ENCODE measurements around the gene RAB33B.

RAB33B gene

GRCh38 chr4:139511320-139511719 lies 57.4 kb downstream of the RAB33B start:
- H3K4me1 ChIP-seq (ENCODE audit: control insufficient read depth, low read depth, low read length), result no peaks in the 10 kb centered on the region
- H3K4me3 ChIP-seq (ENCODE audit: low read length), result no peak overlapping the region
- H3K9ac ChIP-seq (ENCODE audit: low read length), result no peak overlapping the region
- no peaks in the 10 kb centered on the region for H3K36me3 ChIP-seq (ENCODE audit: control insufficient read depth, low read depth, low read length)
- no peaks in the 10 kb centered on the region for H3K9me3 ChIP-seq (ENCODE audit: control insufficient read depth, low read depth, low read length)
- H3K27ac ChIP-seq (ENCODE audit: low read length), result no peak overlapping the region
- no peaks in the 10 kb centered on the region for H3K27me3 ChIP-seq (ENCODE audit: control insufficient read depth, insufficient read depth, low read length)

DNA sequence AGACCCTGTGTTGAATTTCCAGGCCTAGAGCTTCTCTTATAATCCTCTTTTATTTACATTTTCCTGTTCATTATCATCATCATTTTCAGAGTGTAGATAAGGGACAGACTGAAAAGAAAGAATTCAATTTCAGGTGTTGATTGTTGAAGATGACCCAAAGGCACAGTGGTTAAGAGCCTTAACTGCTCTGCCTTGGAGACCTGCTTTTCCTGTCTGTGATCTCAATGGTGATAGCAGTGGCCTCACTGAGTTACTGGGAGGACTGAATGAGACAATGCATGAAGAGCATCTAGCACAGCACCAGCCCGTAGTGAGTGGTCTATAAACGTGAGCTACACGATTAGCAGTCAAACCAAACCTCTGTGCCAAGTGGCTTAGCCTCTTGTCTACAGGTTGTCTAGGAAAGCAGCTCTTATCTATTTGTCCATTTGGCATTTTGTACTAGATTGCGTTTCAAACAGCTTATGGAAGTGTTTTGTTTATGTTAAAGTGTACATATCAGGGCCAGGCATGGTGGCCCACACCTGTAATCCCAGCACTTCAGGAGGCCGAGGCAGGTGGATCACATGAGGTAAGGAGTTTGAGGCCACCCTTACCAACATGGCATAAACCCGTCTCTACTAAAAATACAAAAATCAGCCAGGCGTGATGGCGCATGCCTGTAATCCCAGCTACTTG lies 60.6 kb downstream of the RAB33B start:
- Histone ChIP-seq H3K9me3 (ENCODE audit: control insufficient read depth, low read depth, low read length) (no peaks in the 10 kb centered on the region), H3K27ac (ENCODE audit: low read length) (no peak overlapping the region), H3K36me3 (ENCODE audit: control insufficient read depth, low read depth, low read length) (no peaks in the 10 kb centered on the region), H3K27me3 (ENCODE audit: control insufficient read depth, insufficient read depth, low read length) (no peaks in the 10 kb centered on the region), H3K9ac (ENCODE audit: low read length) (no peak overlapping the region), H3K4me3 (ENCODE audit: low read length) (no peak overlapping the region), H3K4me1 (ENCODE audit: control insufficient read depth, low read depth, low read length) (no peaks in the 10 kb centered on the region)

GRCh38 chr4:139515531-139515958 lies 61.6 kb downstream of the RAB33B start:
- Histone ChIP-seq H3K27me3 (ENCODE audit: control insufficient read depth, insufficient read depth, low read length) (no peaks in the 10 kb centered on the region), H3K4me3 (ENCODE audit: low read length) (no peak overlapping the region), H3K27ac (ENCODE audit: low read length) (no peak overlapping the region), H3K9me3 (ENCODE audit: control insufficient read depth, low read depth, low read length) (no peaks in the 10 kb centered on the region), H3K4me1 (ENCODE audit: control insufficient read depth, low read depth, low read length) (no peaks in the 10 kb centered on the region), H3K9ac (ENCODE audit: low read length) (no peak overlapping the region), H3K36me3 (ENCODE audit: control insufficient read depth, low read depth, low read length) (no peaks in the 10 kb centered on the region)

GRCh38 chr4:139521754-139522401 lies 68.0 kb downstream of the RAB33B start:
- no peaks in the 10 kb centered on the region for H3K4me1 ChIP-seq (ENCODE audit: control insufficient read depth, low read depth, low read length)
- no peak overlapping the region for H3K9ac ChIP-seq (ENCODE audit: low read length)
- no peaks in the 10 kb centered on the region for H3K27me3 ChIP-seq (ENCODE audit: control insufficient read depth, insufficient read depth, low read length)
- H3K9me3 ChIP-seq (ENCODE audit: control insufficient read depth, low read depth, low read length), result no peaks in the 10 kb centered on the region
- H3K36me3 ChIP-seq (ENCODE audit: control insufficient read depth, low read depth, low read length), result no peaks in the 10 kb centered on the region
- no peak overlapping the region for H3K27ac ChIP-seq (ENCODE audit: low read length)
- H3K4me3 ChIP-seq (ENCODE audit: low read length), result no peak overlapping the region

DNA sequence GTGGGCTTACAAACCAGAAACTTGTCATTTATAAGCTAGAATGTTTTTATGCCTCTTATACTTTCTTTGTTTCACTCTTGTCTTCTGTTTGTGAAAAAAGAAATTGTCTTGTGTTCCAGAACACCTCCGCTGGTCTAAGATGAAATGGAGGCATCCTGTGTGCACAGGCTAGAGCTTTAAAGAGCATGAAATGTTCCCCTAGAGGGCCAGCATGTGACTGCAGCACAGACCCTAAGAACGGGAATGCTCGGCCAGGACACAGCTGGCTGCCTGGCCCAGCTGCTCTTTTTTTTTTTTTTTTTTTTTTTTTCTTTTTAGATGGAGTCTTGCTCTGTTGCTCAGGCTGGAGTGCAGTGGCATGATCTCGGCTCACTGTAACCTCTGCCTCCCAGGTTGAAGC lies 68.5 kb downstream of the RAB33B start:
- no peaks in the 10 kb centered on the region for H3K27me3 ChIP-seq (ENCODE audit: control insufficient read depth, insufficient read depth, low read length)
- no peak overlapping the region for H3K27ac ChIP-seq (ENCODE audit: low read length)
- H3K9ac ChIP-seq (ENCODE audit: low read length), result no peak overlapping the region
- no peak overlapping the region for H3K4me3 ChIP-seq (ENCODE audit: low read length)
- H3K9me3 ChIP-seq (ENCODE audit: control insufficient read depth, low read depth, low read length), result no peaks in the 10 kb centered on the region
- H3K4me1 ChIP-seq (ENCODE audit: control insufficient read depth, low read depth, low read length), result no peaks in the 10 kb centered on the region
- H3K36me3 ChIP-seq (ENCODE audit: control insufficient read depth, low read depth, low read length), result no peaks in the 10 kb centered on the region

DNA sequence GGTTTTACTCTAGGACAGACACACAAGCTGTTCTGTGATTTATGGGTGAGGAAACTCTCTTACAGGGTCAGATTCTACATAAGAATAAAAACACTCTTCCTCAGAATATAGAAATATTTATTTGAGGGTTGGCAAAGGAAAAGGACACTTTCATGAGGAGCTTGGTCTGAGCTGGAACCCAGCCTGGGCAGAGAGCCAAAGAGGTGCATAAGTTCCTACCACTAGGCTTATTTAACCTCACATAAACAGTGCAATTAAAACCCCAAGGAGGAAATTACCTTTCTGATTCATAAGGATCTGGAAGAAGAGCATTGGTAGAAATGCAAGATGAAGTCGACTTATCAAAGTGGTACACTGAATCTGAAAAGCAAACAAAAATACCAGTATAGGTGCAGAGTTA lies 69.2 kb downstream of the RAB33B start:
- Histone ChIP-seq H3K9ac (ENCODE audit: low read length) (no peak overlapping the region), H3K27me3 (ENCODE audit: control insufficient read depth, insufficient read depth, low read length) (no peaks in the 10 kb centered on the region), H3K36me3 (ENCODE audit: control insufficient read depth, low read depth, low read length) (no peaks in the 10 kb centered on the region), H3K9me3 (ENCODE audit: control insufficient read depth, low read depth, low read length) (no peaks in the 10 kb centered on the region), H3K4me3 (ENCODE audit: low read length) (no peak overlapping the region), H3K27ac (ENCODE audit: low read length) (no peak overlapping the region), H3K4me1 (ENCODE audit: control insufficient read depth, low read depth, low read length) (no peaks in the 10 kb centered on the region)

- Histone ChIP-seq H3K9ac (ENCODE audit: low read length) (no peak overlapping the region), H3K4me1 (ENCODE audit: control insufficient read depth, low read depth, low read length) (no peaks in the 10 kb centered on the region), H3K36me3 (ENCODE audit: control insufficient read depth, low read depth, low read length) (no peaks in the 10 kb centered on the region)
Observed at GRCh38 chr4:139524062-139524631, 70.2 kb downstream of the RAB33B start.

DNA sequence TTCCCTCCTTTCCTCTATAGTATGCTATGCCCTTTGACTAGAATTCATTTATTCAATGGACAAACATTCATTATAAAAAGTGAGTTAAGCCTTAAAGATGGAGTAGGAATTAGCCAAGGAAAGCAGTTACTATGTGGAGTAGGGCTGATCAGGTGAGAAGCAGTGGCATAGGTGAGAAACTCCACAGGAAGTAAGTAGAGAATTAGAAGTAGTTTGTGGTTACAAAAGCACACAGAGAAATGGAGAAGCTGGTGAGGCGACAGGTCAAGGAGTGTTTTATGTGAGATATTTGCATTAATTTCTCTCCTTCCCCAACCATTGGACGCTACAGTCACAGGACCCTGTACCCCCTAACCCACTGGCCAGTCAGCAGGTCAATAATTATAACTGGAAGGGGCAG lies 71.5 kb downstream of the RAB33B start:
- no peaks in the 10 kb centered on the region for H3K9me3 ChIP-seq (ENCODE audit: control insufficient read depth, low read depth, low read length)
- H3K27me3 ChIP-seq (ENCODE audit: control insufficient read depth, insufficient read depth, low read length), result no peaks in the 10 kb centered on the region
- no peaks in the 10 kb centered on the region for H3K4me1 ChIP-seq (ENCODE audit: control insufficient read depth, low read depth, low read length)
- no peak overlapping the region for H3K9ac ChIP-seq (ENCODE audit: low read length)
- H3K27ac ChIP-seq (ENCODE audit: low read length), result no peak overlapping the region
- H3K36me3 ChIP-seq (ENCODE audit: control insufficient read depth, low read depth, low read length), result no peaks in the 10 kb centered on the region
- H3K4me3 ChIP-seq (ENCODE audit: low read length), result no peak overlapping the region

More at GRCh38 chr4:139524062-139524631, 70.2 kb downstream of the RAB33B start:
- H3K4me3 ChIP-seq (ENCODE audit: low read length), result no peak overlapping the region
- H3K27me3 ChIP-seq (ENCODE audit: control insufficient read depth, insufficient read depth, low read length), result no peaks in the 10 kb centered on the region
- no peak overlapping the region for H3K27ac ChIP-seq (ENCODE audit: low read length)
- H3K9me3 ChIP-seq (ENCODE audit: control insufficient read depth, low read depth, low read length), result no peaks in the 10 kb centered on the region
